NCI-H128 (cell line): ENCODE measurements around the gene RIOX2.

ENCODE experiments used
- DNase-seq: peaks from one replicate; lab custom pipeline; 2025; ENCODE audit not compliant: unreplicated experiment; lab: John Stamatoyannopoulos, UW

The RIOX2 gene

GRCh38 chr3:97956051-97956450 is 16.2 kb downstream of the RIOX2 start:
- no peak for DNase-seq

GRCh38 chr3:97954228-97954827 is 17.9 kb downstream of the RIOX2 start:
- no peak for DNase-seq

GRCh38 chr3:97952872-97953271 is 19.4 kb downstream of the RIOX2 start:
- no peak for DNase-seq

- DNase-seq = no peak
Observed at GRCh38 chr3:97952280-97952679, 20.0 kb downstream of the RIOX2 start.

GRCh38 chr3:97950360-97950759 is 21.9 kb downstream of the RIOX2 start:
- no peak for DNase-seq

- DNase-seq = no peak
Observed at GRCh38 chr3:97949743-97950142, 22.5 kb downstream of the RIOX2 start.

- DNase-seq = no peak
Observed at GRCh38 chr3:97949110-97949485, 23.1 kb downstream of the RIOX2 start.

- DNase-seq = no peak
Observed at GRCh38 chr3:97948351-97949109, 23.7 kb downstream of the RIOX2 start.

GRCh38 chr3:97942801-97943546 is 29.3 kb downstream of the RIOX2 start:
- DNase-seq = peak; percentile 28

- no peak for DNase-seq
Observed at GRCh38 chr3:97940034-97940433, 32.2 kb downstream of the RIOX2 start.

GRCh38 chr3:97939401-97939800 is 32.8 kb downstream of the RIOX2 start:
- no peak for DNase-seq

GRCh38 chr3:97938444-97938843 is 33.8 kb downstream of the RIOX2 start:
- no peak for DNase-seq

- no peak for DNase-seq
Observed at GRCh38 chr3:97937205-97937604, 35.0 kb downstream of the RIOX2 start.

- DNase-seq = no peak
Observed at GRCh38 chr3:97935842-97936241, 36.4 kb downstream of the RIOX2 start.

GRCh38 chr3:97934980-97935695 is 37.1 kb downstream of the RIOX2 start:
- no peak for DNase-seq

- DNase-seq = no peak
Observed at GRCh38 chr3:97932387-97932801, 39.8 kb downstream of the RIOX2 start.

- DNase-seq = no peak
Observed at GRCh38 chr3:97931218-97931617, 41.0 kb downstream of the RIOX2 start.

GRCh38 chr3:97930018-97930417 is 42.2 kb downstream of the RIOX2 start:
- no peak for DNase-seq

- DNase-seq = no peak
Observed at GRCh38 chr3:97928986-97929385, 43.2 kb downstream of the RIOX2 start.

- no peak for DNase-seq
Observed at GRCh38 chr3:97927704-97928103, 44.5 kb downstream of the RIOX2 start.

- DNase-seq = no peak
Observed at GRCh38 chr3:97917813-97918536, 54.3 kb downstream of the RIOX2 start.
